Measurements from ENCODE around the gene MAPK10.

Gene MAPK10

DNA sequence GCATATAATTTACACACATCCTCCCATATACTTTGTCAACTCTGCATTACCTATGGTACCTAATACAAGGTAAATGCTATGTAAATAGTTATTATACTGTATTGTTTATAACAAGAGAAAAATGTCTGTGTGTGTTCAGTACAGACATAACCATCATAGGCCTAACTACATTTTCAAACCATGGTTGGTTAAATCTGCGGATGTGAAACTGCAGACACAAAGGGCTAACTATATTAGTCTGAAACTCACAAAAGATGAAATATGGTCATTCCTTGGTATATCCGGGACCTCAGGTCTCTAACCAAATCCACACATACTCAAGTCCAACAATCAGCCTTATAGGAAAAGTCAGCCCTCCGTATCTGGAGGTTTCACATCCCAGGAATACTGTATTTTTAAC, 13.5 kb downstream of the MAPK10 start:
- DNase-seq (ENCODE audit: low read depth) = no peak
- TF ChIP-seq, protein P1, sequence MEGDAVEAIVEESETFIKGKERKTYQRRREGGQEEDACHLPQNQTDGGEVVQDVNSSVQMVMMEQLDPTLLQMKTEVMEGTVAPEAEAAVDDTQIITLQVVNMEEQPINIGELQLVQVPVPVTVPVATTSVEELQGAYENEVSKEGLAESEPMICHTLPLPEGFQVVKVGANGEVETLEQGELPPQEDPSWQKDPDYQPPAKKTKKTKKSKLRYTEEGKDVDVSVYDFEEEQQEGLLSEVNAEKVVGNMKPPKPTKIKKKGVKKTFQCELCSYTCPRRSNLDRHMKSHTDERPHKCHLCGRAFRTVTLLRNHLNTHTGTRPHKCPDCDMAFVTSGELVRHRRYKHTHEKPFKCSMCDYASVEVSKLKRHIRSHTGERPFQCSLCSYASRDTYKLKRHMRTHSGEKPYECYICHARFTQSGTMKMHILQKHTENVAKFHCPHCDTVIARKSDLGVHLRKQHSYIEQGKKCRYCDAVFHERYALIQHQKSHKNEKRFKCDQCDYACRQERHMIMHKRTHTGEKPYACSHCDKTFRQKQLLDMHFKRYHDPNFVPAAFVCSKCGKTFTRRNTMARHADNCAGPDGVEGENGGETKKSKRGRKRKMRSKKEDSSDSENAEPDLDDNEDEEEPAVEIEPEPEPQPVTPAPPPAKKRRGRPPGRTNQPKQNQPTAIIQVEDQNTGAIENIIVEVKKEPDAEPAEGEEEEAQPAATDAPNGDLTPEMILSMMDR (IDR thresholded peaks at IDR 0.05; ENCODE audit: low read length, missing control alignments) = no peak
- no peak overlapping the region for H3K4me3 ChIP-seq (replicated peaks; ENCODE audit: low read depth, low read length)

- H3K4me3 ChIP-seq (replicated peaks; ENCODE audit: low read depth, low read length) = no peak overlapping the region
- no peak for DNase-seq (ENCODE audit: low read depth)
- TF ChIP-seq, protein P1 (IDR thresholded peaks at IDR 0.05; ENCODE audit: low read length, missing control alignments) = no peak
These were observed 15.7 kb downstream of the MAPK10 start for GRCh38 chr4:86344127-86344526.

GRCh38 chr4:86338989-86339388, 20.9 kb downstream of the MAPK10 start:
- H3K4me3 ChIP-seq (replicated peaks; ENCODE audit: low read depth, low read length) = no peak overlapping the region
- peak; percentile 84 for DNase-seq (ENCODE audit: low read depth)

DNA sequence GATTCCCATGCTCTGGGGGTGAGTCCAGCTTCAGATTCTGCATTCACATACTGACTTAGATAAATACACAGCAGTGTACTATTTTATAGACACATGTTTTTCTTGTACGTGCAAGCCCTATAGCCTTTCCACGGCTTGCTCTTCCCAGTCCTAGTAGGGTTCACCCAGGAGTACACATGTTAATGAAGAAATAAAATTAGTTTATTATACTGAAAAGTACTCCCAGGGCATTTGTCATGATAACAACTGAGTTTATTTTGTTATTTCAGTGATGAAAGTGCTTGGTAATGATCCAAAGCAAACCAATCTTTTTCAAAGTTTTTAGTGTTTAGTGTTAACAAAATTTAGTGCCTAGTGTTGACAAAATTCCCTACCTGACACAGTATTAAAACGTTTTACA, 21.3 kb downstream of the MAPK10 start:
- DNase-seq (ENCODE audit: low read depth) = peak; percentile 16
- no peak overlapping the region for H3K4me3 ChIP-seq (replicated peaks; ENCODE audit: low read depth, low read length)
- TF ChIP-seq, protein P1 (IDR thresholded peaks at IDR 0.05; ENCODE audit: low read length, missing control alignments) = no peak

More at GRCh38 chr4:86338989-86339388, 20.9 kb downstream of the MAPK10 start:
- TF ChIP-seq, protein P1 (IDR thresholded peaks at IDR 0.05; ENCODE audit: low read length, missing control alignments) = no peak

DNA sequence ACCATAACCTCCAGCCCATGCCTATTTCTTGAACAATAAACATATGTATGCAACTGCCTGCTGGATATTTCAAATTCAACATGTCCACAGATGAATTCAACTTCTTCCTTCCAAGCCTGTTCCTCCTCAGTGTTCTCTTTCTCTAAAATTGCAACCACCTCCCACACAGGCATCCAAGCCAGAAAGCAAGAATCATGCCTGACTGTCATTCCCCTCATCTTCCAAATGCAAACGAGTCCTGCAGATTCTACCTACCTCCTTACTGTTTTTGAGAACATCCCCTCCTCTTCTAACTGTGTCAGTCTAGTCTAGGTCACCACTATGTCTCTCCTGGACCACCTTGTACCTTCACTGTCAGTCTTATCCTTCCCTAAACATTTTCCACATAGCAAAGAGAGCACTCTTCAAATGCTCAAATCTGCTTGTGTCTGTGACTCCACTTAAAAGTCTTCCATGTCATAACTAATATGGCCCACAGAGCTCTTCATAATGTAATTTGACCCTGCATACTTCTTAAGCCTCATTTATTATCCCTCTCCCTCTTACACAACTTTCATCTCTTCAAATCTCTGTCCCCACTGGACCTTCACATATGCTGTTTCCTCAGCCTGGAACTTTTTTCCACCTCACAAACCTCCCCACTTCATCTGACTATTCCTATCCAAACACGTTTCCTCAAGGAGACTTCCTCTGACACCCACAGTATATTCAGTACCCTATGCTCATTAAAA, 25.7 kb downstream of the MAPK10 start:
- H3K4me3 ChIP-seq (replicated peaks; ENCODE audit: low read depth, low read length) = no peak overlapping the region
- TF ChIP-seq, protein P1 (IDR thresholded peaks at IDR 0.05; ENCODE audit: low read length, missing control alignments) = no peak
- no peak for DNase-seq (ENCODE audit: low read depth)

GRCh38 chr4:86333236-86333635, 26.6 kb downstream of the MAPK10 start:
- H3K4me3 ChIP-seq (replicated peaks; ENCODE audit: low read depth, low read length) = no peak overlapping the region
- TF ChIP-seq, protein P1 (IDR thresholded peaks at IDR 0.05; ENCODE audit: low read length, missing control alignments) = no peak
- no peak for DNase-seq (ENCODE audit: low read depth)
